WERI-Rb-1 (cell line): ENCODE results near the gene LRRC3.

Experiments
- DNase-seq: peaks from one replicate; pipeline ENCODE4 v3.0.0-alpha.2; 2020
- H3K27ac ChIP-seq: fragments of 250-450 bp; sonication (Bioruptor Pico); 2 replicates; pipeline ENCODE4 v1.5.1; 2020; ENCODE audit warnings: mild to moderate bottlenecking, moderate library complexity
- H3K27me3 ChIP-seq: fragments of 250-450 bp; sonication (Bioruptor Pico); 2 replicates; pipeline ENCODE4 v1.5.1; 2021; ENCODE audit warnings: mild to moderate bottlenecking, low read depth, moderate library complexity; ENCODE audit not compliant: insufficient read depth, severe bottlenecking
- H3K36me3 ChIP-seq: fragments of 250-450 bp; sonication (Bioruptor Pico); 2 replicates; pipeline ENCODE4 v1.5.1; 2020; ENCODE audit warnings: mild to moderate bottlenecking, moderate library complexity
- H3K4me3 ChIP-seq: 2 replicates; pipeline ENCODE4 v1.5.1; 2011; ENCODE audit warnings: low read depth, mild to moderate bottlenecking, control low read depth, low read length
- H3K9me3 ChIP-seq: fragments of 250-450 bp; sonication (Bioruptor Pico); 2 replicates; pipeline ENCODE4 v1.5.1; 2021; ENCODE audit warnings: mild to moderate bottlenecking, moderate library complexity; ENCODE audit not compliant: severe bottlenecking
- TF ChIP-seq, protein P1 (sequence below): IDR thresholded peaks from 2 replicates; pipeline ENCODE4 v1.5.1; 2011; ENCODE audit warnings: low read depth, mild to moderate bottlenecking, control low read depth, inconsistent platforms, low read length

Gene LRRC3

DNA sequence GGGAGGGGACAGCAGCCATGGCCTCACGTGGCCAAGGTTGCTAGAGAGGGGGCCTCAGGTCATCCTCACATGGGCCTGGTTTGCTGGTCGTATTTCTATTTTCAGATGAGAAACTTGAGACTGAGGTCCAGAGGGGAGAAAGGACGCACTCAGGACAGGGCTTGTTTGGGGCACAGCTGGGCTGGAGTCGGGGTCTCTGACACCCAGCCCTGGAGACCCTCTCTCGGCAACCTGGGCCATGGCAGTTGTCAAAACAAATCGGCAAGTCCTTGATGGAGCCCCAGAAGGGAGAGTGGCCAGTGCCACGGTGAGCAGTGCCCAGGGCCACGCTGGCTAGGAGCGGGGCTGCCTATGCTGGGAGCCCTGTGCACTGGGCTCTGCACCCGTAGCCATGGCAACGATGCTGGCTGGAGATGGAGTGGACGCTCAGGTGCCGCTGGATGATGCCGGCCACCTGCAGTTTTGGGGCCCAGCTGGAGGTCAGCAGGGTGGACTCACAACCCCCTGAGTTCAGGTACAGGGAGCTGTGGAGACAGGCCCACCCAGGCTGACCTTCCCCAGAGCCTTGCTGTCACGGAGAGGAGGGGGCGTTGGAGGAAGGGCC lies 11.1 kb downstream of the LRRC3 start:
- no peak overlapping the region for H3K4me3 ChIP-seq
- no peaks in the 10 kb centered on the region for H3K36me3 ChIP-seq
- no peaks in the 10 kb centered on the region for H3K27me3 ChIP-seq
- H3K27ac ChIP-seq: no peak overlapping the region
- DNase-seq: no peak
- no peaks in the 10 kb centered on the region for H3K9me3 ChIP-seq
- TF ChIP-seq, protein P1, sequence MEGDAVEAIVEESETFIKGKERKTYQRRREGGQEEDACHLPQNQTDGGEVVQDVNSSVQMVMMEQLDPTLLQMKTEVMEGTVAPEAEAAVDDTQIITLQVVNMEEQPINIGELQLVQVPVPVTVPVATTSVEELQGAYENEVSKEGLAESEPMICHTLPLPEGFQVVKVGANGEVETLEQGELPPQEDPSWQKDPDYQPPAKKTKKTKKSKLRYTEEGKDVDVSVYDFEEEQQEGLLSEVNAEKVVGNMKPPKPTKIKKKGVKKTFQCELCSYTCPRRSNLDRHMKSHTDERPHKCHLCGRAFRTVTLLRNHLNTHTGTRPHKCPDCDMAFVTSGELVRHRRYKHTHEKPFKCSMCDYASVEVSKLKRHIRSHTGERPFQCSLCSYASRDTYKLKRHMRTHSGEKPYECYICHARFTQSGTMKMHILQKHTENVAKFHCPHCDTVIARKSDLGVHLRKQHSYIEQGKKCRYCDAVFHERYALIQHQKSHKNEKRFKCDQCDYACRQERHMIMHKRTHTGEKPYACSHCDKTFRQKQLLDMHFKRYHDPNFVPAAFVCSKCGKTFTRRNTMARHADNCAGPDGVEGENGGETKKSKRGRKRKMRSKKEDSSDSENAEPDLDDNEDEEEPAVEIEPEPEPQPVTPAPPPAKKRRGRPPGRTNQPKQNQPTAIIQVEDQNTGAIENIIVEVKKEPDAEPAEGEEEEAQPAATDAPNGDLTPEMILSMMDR: no peak

- no peak for DNase-seq
- H3K36me3 ChIP-seq: no peaks in the 10 kb centered on the region
Observed at GRCh38 chr21:44466996-44467858, 11.9 kb downstream of the LRRC3 start.

DNA sequence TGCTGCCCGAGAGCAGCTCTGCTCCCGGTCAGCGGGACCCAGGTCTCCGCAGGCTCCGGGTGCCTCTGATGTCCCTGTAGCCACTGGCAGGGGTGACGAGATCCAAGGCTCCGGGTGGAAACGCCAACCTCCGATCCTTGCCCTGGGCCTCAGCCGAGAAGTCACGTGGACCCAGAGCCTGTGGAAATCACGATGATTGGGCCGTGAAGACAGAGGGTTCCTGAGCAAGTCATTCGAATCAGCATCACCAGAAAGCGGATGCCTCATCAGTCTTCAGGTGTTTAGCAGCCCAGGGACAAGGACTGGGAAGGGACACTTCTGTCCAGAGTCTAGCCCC lies 12.5 kb downstream of the LRRC3 start:
- Histone ChIP-seq H3K27me3 (no peaks in the 10 kb centered on the region), H3K4me3 (no peak overlapping the region), H3K9me3 (no peaks in the 10 kb centered on the region), H3K27ac (no peak overlapping the region), H3K36me3 (no peaks in the 10 kb centered on the region)
- TF ChIP-seq, protein P1: no peak
- no peak for DNase-seq

More at GRCh38 chr21:44466996-44467858, 11.9 kb downstream of the LRRC3 start:
- Histone ChIP-seq H3K4me3 (no peak overlapping the region), H3K27ac (no peak overlapping the region), H3K9me3 (no peaks in the 10 kb centered on the region), H3K27me3 (no peaks in the 10 kb centered on the region)
- TF ChIP-seq, protein P1: no peak

GRCh38 chr21:44471341-44471740 lies 16.0 kb downstream of the LRRC3 start:
- DNase-seq: no peak
- no peak overlapping the region for H3K4me3 ChIP-seq
- TF ChIP-seq, protein P1: no peak
- H3K36me3 ChIP-seq: no peaks in the 10 kb centered on the region
- H3K27me3 ChIP-seq: no peaks in the 10 kb centered on the region
- no peak overlapping the region for H3K27ac ChIP-seq
- no peaks in the 10 kb centered on the region for H3K9me3 ChIP-seq

DNA sequence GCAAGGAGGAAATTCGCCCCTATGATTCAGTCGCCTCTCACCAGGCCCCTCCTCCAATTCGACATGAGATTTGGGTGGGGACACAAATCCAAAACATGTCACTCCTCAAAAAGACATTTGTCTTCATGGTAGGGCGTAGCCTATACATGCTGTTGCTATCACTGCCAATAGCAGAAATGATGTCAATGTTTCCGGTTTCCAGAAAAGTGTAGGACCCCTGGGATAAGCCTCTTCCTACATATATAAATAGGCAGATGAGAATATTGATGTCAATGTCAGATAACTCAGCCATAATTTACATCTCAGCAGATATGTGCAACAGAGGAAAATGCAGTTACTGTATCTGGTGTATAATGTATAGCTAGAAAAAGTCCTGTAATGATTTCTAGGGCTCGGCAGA lies 16.7 kb downstream of the LRRC3 start:
- TF ChIP-seq, protein P1: no peak
- H3K27me3 ChIP-seq: no peaks in the 10 kb centered on the region
- no peak for DNase-seq

More for the DNA sequence above, 16.7 kb downstream of the LRRC3 start:
- Histone ChIP-seq H3K9me3 (no peaks in the 10 kb centered on the region), H3K36me3 (no peaks in the 10 kb centered on the region), H3K27ac (no peak overlapping the region), H3K4me3 (no peak overlapping the region)
